Measurements from ENCODE around the gene ZMYND11.
"Not testable (repeated sequence)": the region's sequence is repeated elsewhere in the genome, so short reads cannot be mapped to it uniquely, and the experiment has no call there.

The ZMYND11 gene

GRCh38 chr10:132946-133898 lies 2.0 kb upstream of the ZMYND11 start:
- no peak for DNase-seq (ENCODE audit: low read depth in 2 of 2)

- no peak for DNase-seq (ENCODE audit: low read depth in 2 of 2)
Measured at GRCh38 chr10:134247-135131, 766 bp upstream of the ZMYND11 start.

- peak; percentile 33 to 41 for DNase-seq (ENCODE audit: low read depth in 2 of 2)
Measured at GRCh38 chr10:135601-136464, 578 bp downstream of the ZMYND11 start.

GRCh38 chr10:136465-136762 lies 1.2 kb downstream of the ZMYND11 start:
- DNase-seq (ENCODE audit: low read depth in 2 of 2), result no peak

GRCh38 chr10:137031-137430 lies 1.8 kb downstream of the ZMYND11 start:
- DNase-seq (ENCODE audit: low read depth in 2 of 2), result peak in 1 of 2 donors; percentile 26

GRCh38 chr10:137606-138005 lies 2.4 kb downstream of the ZMYND11 start:
- DNase-seq (ENCODE audit: low read depth in 2 of 2), result no peak

GRCh38 chr10:142371-142770 lies 7.1 kb downstream of the ZMYND11 start:
- no peak for DNase-seq (ENCODE audit: low read depth in 2 of 2)

GRCh38 chr10:152915-153314 lies 17.7 kb downstream of the ZMYND11 start:
- no peak for DNase-seq (ENCODE audit: low read depth in 2 of 2)

GRCh38 chr10:154348-154747 lies 19.1 kb downstream of the ZMYND11 start:
- no peak for DNase-seq (ENCODE audit: low read depth in 2 of 2)

- DNase-seq (ENCODE audit: low read depth in 2 of 2), result no peak
Measured at GRCh38 chr10:167383-167782, 32.1 kb downstream of the ZMYND11 start.

GRCh38 chr10:173741-174140 lies 38.5 kb downstream of the ZMYND11 start:
- no peak for DNase-seq (ENCODE audit: low read depth in 2 of 2)

GRCh38 chr10:176677-177076 lies 41.4 kb downstream of the ZMYND11 start:
- DNase-seq (ENCODE audit: low read depth in 2 of 2), result no peak

GRCh38 chr10:178208-178607 lies 43.0 kb downstream of the ZMYND11 start:
- DNase-seq (ENCODE audit: low read depth in 2 of 2), result no peak

GRCh38 chr10:178723-179122 lies 43.5 kb downstream of the ZMYND11 start:
- DNase-seq (ENCODE audit: low read depth in 2 of 2), result no peak

- no peak for DNase-seq (ENCODE audit: low read depth in 2 of 2)
Measured at GRCh38 chr10:182441-183201, 47.4 kb downstream of the ZMYND11 start.

- no peak for DNase-seq (ENCODE audit: low read depth in 2 of 2)
Measured at GRCh38 chr10:184174-184573, 48.9 kb downstream of the ZMYND11 start.

- DNase-seq (ENCODE audit: low read depth in 2 of 2), result no peak
Measured at GRCh38 chr10:184911-185310, 49.7 kb downstream of the ZMYND11 start.

GRCh38 chr10:185571-185970 lies 50.3 kb downstream of the ZMYND11 start:
- DNase-seq (ENCODE audit: low read depth in 2 of 2), result not testable (repeated sequence)

- no peak for DNase-seq (ENCODE audit: low read depth in 2 of 2)
Measured at GRCh38 chr10:186911-187310, 51.7 kb downstream of the ZMYND11 start.

GRCh38 chr10:188546-188945 lies 53.3 kb downstream of the ZMYND11 start:
- no peak for DNase-seq (ENCODE audit: low read depth in 2 of 2)

GRCh38 chr10:190216-190615 lies 55.0 kb downstream of the ZMYND11 start:
- no peak for DNase-seq (ENCODE audit: low read depth in 2 of 2)

Measured in stimulated activated CD8-positive, alpha-beta memory T cell treated with anti-CD3 and anti-CD28 coated beads, Interleukin-7, amount 100 ng/mL, for 1 hour (primary cell).